Endometrial microvascular endothelial cells (primary cell): Measurements from ENCODE around the gene GRK3. TPM values are rescaled to one million over a fixed set of nuclear protein-coding genes. Genes with fewer than 3 reads are reported as not detected.
"Not testable (repeated sequence)": the region's sequence is repeated elsewhere in the genome, so short reads cannot be mapped to it uniquely, and the experiment has no call there.

Source experiments
- in situ Hi-C: cut with HindIII; loops from 2 replicates; pipeline ENCODE4 v1.10.0; 2017; ENCODE audit warnings: low sequenced_read_pairs, low pct_unique_long_range_greater_than_20kb; ENCODE audit errors: inconsistent ontology term
- total RNA-seq: library from RNA; depleted of rRNA; stranded (reverse); fragments of >200 nt; gene quantifications from one replicate; pipeline ENCODE4 v1.2.3, GENCODE V29; 2015; ENCODE audit errors: inconsistent ontology term

GRK3 gene
- total RNA-seq, 1 donor from 2014 or later = 0.46 TPM

GRCh38 chr22:25708430-25708829, 144.0 kb downstream of the GRK3 start:
- in situ Hi-C loops = not testable (repeated sequence)

- in situ Hi-C loops = no loop called here
Measured at GRCh38 chr22:25709758-25710157, 145.3 kb downstream of the GRK3 start.

- in situ Hi-C loops = no loop called here
Measured at GRCh38 chr22:25710501-25710900, 146.0 kb downstream of the GRK3 start.

- in situ Hi-C loops = no loop called here
Measured at GRCh38 chr22:25711491-25711890, 147.0 kb downstream of the GRK3 start.

GRCh38 chr22:25712661-25713400, 148.4 kb downstream of the GRK3 start:
- in situ Hi-C loops = no loop called here

- in situ Hi-C loops = no loop called here
Measured at GRCh38 chr22:25714070-25714469, 149.6 kb downstream of the GRK3 start.

GRCh38 chr22:25714739-25715138, 150.3 kb downstream of the GRK3 start:
- in situ Hi-C loops = no loop called here

GRCh38 chr22:25716637-25717036, 152.2 kb downstream of the GRK3 start:
- in situ Hi-C loops = no loop called here

GRCh38 chr22:25718135-25718840, 153.8 kb downstream of the GRK3 start:
- in situ Hi-C loops = no loop called here

- in situ Hi-C loops = no loop called here
Measured at GRCh38 chr22:25722223-25722622, 157.7 kb downstream of the GRK3 start.

- in situ Hi-C loops = no loop called here
Measured at GRCh38 chr22:25722626-25723025, 158.2 kb downstream of the GRK3 start.

GRCh38 chr22:25726241-25726640, 161.8 kb downstream of the GRK3 start:
- in situ Hi-C loops = no loop called here

GRCh38 chr22:25728071-25728470, 163.6 kb downstream of the GRK3 start:
- in situ Hi-C loops = no loop called here

- in situ Hi-C loops = no loop called here
Measured at GRCh38 chr22:25729016-25729995, 164.8 kb downstream of the GRK3 start.

- in situ Hi-C loops = no loop called here
Measured at GRCh38 chr22:25735650-25736049, 171.2 kb downstream of the GRK3 start.

- in situ Hi-C loops = no loop called here
Measured at GRCh38 chr22:25736378-25737011, 172.0 kb downstream of the GRK3 start.

GRCh38 chr22:25739659-25740344, 175.3 kb downstream of the GRK3 start:
- in situ Hi-C loops = no loop called here
